CD14-positive monocyte (primary cell): Measurements from ENCODE around the gene ROGDI. TPM values are rescaled to one million over a fixed set of nuclear protein-coding genes. Genes with fewer than 3 reads are reported as not detected.

ENCODE experiments used
- DNase-seq, 3 donors: peaks; one replicate each; pipeline ENCODE4 v3.0.0-alpha.2; 2011 to 2022
- H2AFZ ChIP-seq: 2 replicates; pipeline ENCODE4 v1.6.0; 2012; ENCODE audit warnings: mild to moderate bottlenecking, low read depth, low read length, inconsistent platforms; ENCODE audit not compliant: insufficient read depth, poor library complexity, severe bottlenecking
- H3K27ac ChIP-seq, 2 donors: 1 replicate in 1 of 2; 2 replicates in 1 of 2; pipeline ENCODE4 v1.5.1; 2012 to 2013; ENCODE audit warnings: low read length in 2 of 2, control low read depth in 1 of 2, inconsistent platforms in 1 of 2, low read depth in 1 of 2, mild to moderate bottlenecking in 1 of 2
- H3K27me3 ChIP-seq, 2 donors: one replicate each; pipeline versions ENCODE4 v1.6.0 to v1.6.1; 2011 to 2013; ENCODE audit warnings: low read length in 2 of 2; ENCODE audit not compliant: control insufficient read depth in 2 of 2, insufficient read depth in 2 of 2
- H3K36me3 ChIP-seq, 2 donors: replicated peaks in 1 of 2; 1 replicate in 1 of 2; 2 replicates in 1 of 2; pipeline versions ENCODE4 v1.5.1 to v1.6.1; 2012 to 2013; ENCODE audit warnings: low read length in 2 of 2, control low read depth in 1 of 2, inconsistent platforms in 1 of 2, mild to moderate bottlenecking in 1 of 2; ENCODE audit not compliant: insufficient read depth in 2 of 2, control insufficient read depth in 1 of 2
- H3K4me1 ChIP-seq, 2 donors: 1 replicate in 1 of 2; 2 replicates in 1 of 2; pipeline versions ENCODE4 v1.5.1 to v1.6.1; 2012 to 2013; ENCODE audit warnings: low read length in 2 of 2, control low read depth in 1 of 2, inconsistent platforms in 1 of 2, mild to moderate bottlenecking in 1 of 2, moderate library complexity in 1 of 2; ENCODE audit not compliant: insufficient read depth in 2 of 2, control insufficient read depth in 1 of 2
- H3K4me2 ChIP-seq: replicated peaks from 2 replicates; pipeline ENCODE3; 2012; ENCODE audit warnings: low read length, moderate library complexity, mild to moderate bottlenecking; ENCODE audit not compliant: poor library complexity, severe bottlenecking; ENCODE audit errors: extremely low read depth
- H3K4me3 ChIP-seq, 3 experiments: fragments of 200-600 bp in 1 of 3; sonication (generic) in 1 of 3; replicated peaks in 1 of 3; 1 replicate in 2 of 3; 2 replicates in 1 of 3; pipeline ENCODE4 v1.5.1; 2011 to 2013; ENCODE audit warnings: low read length in 3 of 3, mild to moderate bottlenecking in 3 of 3, control low read depth in 2 of 3, low read depth in 2 of 3, inconsistent platforms in 1 of 3, moderate library complexity in 1 of 3
- H3K79me2 ChIP-seq: 2 replicates; pipeline ENCODE4 v1.6.0; 2012; ENCODE audit warnings: mild to moderate bottlenecking, control low read depth, inconsistent platforms, low read length, moderate library complexity; ENCODE audit not compliant: insufficient read depth
- H3K9ac ChIP-seq: 2 replicates; pipeline ENCODE4 v1.6.0; 2017; ENCODE audit warnings: low read length, mild to moderate bottlenecking; ENCODE audit not compliant: insufficient read depth, poor library complexity, severe bottlenecking
- H3K9me3 ChIP-seq, 2 donors: replicated peaks in 1 of 2; 1 replicate in 1 of 2; 2 replicates in 1 of 2; pipeline versions ENCODE4 v1.5.1 to v1.6.1; 2012 to 2013; ENCODE audit warnings: low read length in 2 of 2, control low read depth in 1 of 2; ENCODE audit not compliant: control insufficient read depth in 1 of 2, insufficient read depth in 1 of 2
- H4K20me1 ChIP-seq: 2 replicates; pipeline ENCODE4 v1.6.0; 2012; ENCODE audit warnings: mild to moderate bottlenecking, low read length, control low read depth, moderate library complexity; ENCODE audit not compliant: insufficient read depth
- H3K27ac Mint-ChIP-seq, 7 donors: one replicate each; pipeline ENCODE4 v1.8.0; 2020; ENCODE audit warnings: mild to moderate bottlenecking in 7 of 7, mixed read lengths in 7 of 7, moderate library complexity in 6 of 7, inconsistent platforms in 2 of 7
- H3K27me3 Mint-ChIP-seq, 3 donors: one replicate each; pipeline ENCODE4 v1.8.0; 2021 to 2022; ENCODE audit warnings: low read depth in 3 of 3, mild to moderate bottlenecking in 3 of 3, mixed read lengths in 3 of 3, moderate library complexity in 3 of 3, inconsistent platforms in 1 of 3
- H3K36me3 Mint-ChIP-seq, 2 donors: one replicate each; pipeline ENCODE4 v1.8.0; 2020; ENCODE audit warnings: mixed read lengths in 2 of 2, inconsistent platforms in 1 of 2, mild to moderate bottlenecking in 1 of 2
- H3K4me1 Mint-ChIP-seq: one replicate; pipeline ENCODE4 v1.8.0; 2020; ENCODE audit warnings: mild to moderate bottlenecking, mixed read lengths
- H3K4me3 Mint-ChIP-seq, 2 donors: one replicate each; pipeline ENCODE4 v1.8.0; 2020; ENCODE audit warnings: mild to moderate bottlenecking in 2 of 2, mixed read lengths in 2 of 2, moderate library complexity in 1 of 2
- H3K9me3 Mint-ChIP-seq, 7 donors: one replicate each; pipeline ENCODE4 v1.8.0; 2020 to 2022; ENCODE audit warnings: mixed read lengths in 7 of 7, mild to moderate bottlenecking in 6 of 7, moderate library complexity in 6 of 7, inconsistent platforms in 2 of 7
- whole genome bisulfite sequencing: methylation state at CpG from one replicate; pipeline ENCODE4 v1.1.5; 2013; ENCODE audit warnings: missing lambda C conversion rate; ENCODE audit not compliant: insufficient coverage; 5-methylcytosine and 5-hydroxymethylcytosine counted together
- intact Hi-C, 2 donors: fragments of 100-400 bp; cut with micrococcal nuclease; formaldehyde crosslinking; loops; one replicate each; pipeline versions ENCODE4 v1.15.0 to v1.15.1; 2023
- polyA plus RNA-seq, 3 donors: library from polyadenylated mRNA; depleted of rRNA in 1 of 3; unstranded in 2 of 3; stranded (reverse) in 1 of 3; fragments of 300-500 nt in 2 of 3; fragments of >200 nt in 1 of 3; fragmentation: Illumina TruSeq in 2 of 3; gene quantifications; 1 replicate in 2 of 3; 2 replicates in 1 of 3; pipeline ENCODE4 v1.2.3, GENCODE V29; 2012 to 2021
- TF ChIP-seq, protein P1 (sequence below): fragments of 200-600 bp; IDR thresholded peaks from one replicate; pipeline ENCODE4 v1.8.0; 2022; ENCODE audit warnings: antibody characterized with exemption, mild to moderate bottlenecking

ROGDI gene
- polyA plus RNA-seq, 3 donors, result 40.9 to 126 (median 54.4) TPM

DNA sequence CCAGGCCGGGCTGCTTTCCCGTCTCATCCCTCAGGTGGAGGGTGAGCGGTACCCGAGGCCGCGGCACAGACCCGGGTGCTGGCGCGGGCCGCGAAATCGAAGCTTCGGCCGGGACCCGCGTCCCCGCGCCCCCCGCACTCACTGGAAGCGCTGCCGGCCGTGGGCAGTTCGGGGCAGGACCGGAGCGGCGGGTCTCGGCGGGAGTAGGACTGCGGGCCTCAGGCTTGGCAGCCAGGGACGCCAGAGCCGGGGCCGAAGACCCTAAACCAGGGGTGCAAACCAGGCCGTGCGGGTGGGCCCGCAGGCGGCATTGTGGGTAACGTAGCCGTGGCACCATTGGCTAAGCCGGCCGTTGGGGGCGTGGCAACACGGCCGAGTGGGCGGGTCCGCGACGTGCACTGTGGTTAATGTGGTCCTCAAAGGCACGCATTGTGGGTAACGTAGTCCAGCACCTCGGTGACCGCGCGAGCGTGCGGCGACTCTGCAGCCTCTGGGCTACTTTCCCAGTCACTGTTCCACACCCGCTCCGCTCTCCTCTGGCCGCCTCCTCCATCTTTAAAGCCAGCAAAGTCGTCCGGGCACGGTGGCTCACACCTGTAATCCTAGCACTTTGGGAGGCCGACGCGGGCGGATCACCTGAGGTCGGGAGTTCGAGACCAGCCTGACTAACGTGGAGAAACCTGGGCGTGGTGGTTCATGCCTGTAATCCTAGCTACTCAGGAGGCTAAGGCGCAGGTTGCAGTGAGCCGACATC lies 35.4 kb downstream of the ROGDI start, which contains the start of gene ZNF500:
TSS of gene ZNF500 (minus strand) at position 288 of the 754 bp plus-strand sequence. CDS start 1,184 bp downstream, outside the sequence.
- WGBS, result under 1% methylated on average over 70 of the region's 72 CpGs
- peak; percentile 91 to 97 (median 93) for DNase-seq
- Histone ChIP-seq H3K9ac (peak within 1 kb of the TSS; percentile 83), H3K27me3 (no peaks in the 10 kb centered on the region), H3K4me3 (peak within 1 kb of the TSS; percentile 73 to 93 (median 91)), H3K9me3 (no peaks in the 10 kb centered on the region), H3K27ac (peak within 1 kb of the TSS; percentile 1 to 78), H2AFZ (peak within 1 kb of the TSS; percentile 95), H3K4me1 (peaks cover 25 to 36% of the 10 kb centered on the region in 2 donors), H4K20me1 (no peaks in the 10 kb centered on the region), H3K4me2 (peak within 1 kb of the TSS; percentile 87), H3K36me3 (peaks cover 17 to 22% of the 10 kb centered on the region in 2 donors), H3K79me2 (peaks cover 16% of the 10 kb centered on the region)
- Mint-ChIP-seq H3K36me3 (peaks cover 16 to 33% of the 10 kb centered on the region in 2 donors), H3K9me3 (no peaks in the 10 kb centered on the region), H3K4me3 (peak within 1 kb of the TSS; percentile 88 to 97), H3K4me1 (peaks cover 35% of the 10 kb centered on the region), H3K27me3 (peaks cover 0 to 5% (median 1%) of the 10 kb centered on the region in 3 donors), H3K27ac (peak within 1 kb of the TSS; percentile 88 to 96 (median 93))
- intact Hi-C loops, result loop anchor here (1.0 to 5.0 kb wide), 3 partner anchors 32 to 35 kb away; partner anchors contain the start of genes ANKS3 (in 2 of the 2), DNAAF8 (in 2 of the 2) and ROGDI (in 1 of the 2)
- TF ChIP-seq, protein P1, sequence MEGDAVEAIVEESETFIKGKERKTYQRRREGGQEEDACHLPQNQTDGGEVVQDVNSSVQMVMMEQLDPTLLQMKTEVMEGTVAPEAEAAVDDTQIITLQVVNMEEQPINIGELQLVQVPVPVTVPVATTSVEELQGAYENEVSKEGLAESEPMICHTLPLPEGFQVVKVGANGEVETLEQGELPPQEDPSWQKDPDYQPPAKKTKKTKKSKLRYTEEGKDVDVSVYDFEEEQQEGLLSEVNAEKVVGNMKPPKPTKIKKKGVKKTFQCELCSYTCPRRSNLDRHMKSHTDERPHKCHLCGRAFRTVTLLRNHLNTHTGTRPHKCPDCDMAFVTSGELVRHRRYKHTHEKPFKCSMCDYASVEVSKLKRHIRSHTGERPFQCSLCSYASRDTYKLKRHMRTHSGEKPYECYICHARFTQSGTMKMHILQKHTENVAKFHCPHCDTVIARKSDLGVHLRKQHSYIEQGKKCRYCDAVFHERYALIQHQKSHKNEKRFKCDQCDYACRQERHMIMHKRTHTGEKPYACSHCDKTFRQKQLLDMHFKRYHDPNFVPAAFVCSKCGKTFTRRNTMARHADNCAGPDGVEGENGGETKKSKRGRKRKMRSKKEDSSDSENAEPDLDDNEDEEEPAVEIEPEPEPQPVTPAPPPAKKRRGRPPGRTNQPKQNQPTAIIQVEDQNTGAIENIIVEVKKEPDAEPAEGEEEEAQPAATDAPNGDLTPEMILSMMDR, result no peak
